ENCODE data around the gene GPR152. TPM values are rescaled to one million over a fixed set of nuclear protein-coding genes. Genes with fewer than 3 reads are reported as not detected.

Gene GPR152
- total RNA-seq, 1 donor = not detected

- TF ChIP-seq CTCF (IDR thresholded peaks at IDR 0.05; ENCODE audit: extremely low read depth, low read depth, low read length) = peak; percentile 35
- Histone ChIP-seq H3K4me3 (ENCODE audit: insufficient read depth, low read length) (no peak overlapping the region), H3K27ac (ENCODE audit: low read depth, low read length) (no peak overlapping the region), H3K36me3 (ENCODE audit: insufficient read depth, low read length) (peaks cover 13% of the 10 kb centered on the region), H2AFZ (ENCODE audit: low read length) (no peak overlapping the region), H3K27me3 (ENCODE audit: insufficient read depth, low read length) (no peaks in the 10 kb centered on the region), H3K4me2 (ENCODE audit: insufficient read depth, low read length) (no peak overlapping the region), H3K9me3 (ENCODE audit: low read depth, low read length) (no peaks in the 10 kb centered on the region), H3K79me2 (ENCODE audit: insufficient read depth, low read length) (peaks cover 18% of the 10 kb centered on the region), H3K4me1 (ENCODE audit: insufficient read depth, low read length) (peaks cover 7% of the 10 kb centered on the region), H4K20me1 (ENCODE audit: insufficient read depth, low read length) (peaks cover 10% of the 10 kb centered on the region)
- peak; percentile 96 for DNase-seq (ENCODE audit: insufficient read length, low spot score, missing footprints)
These were observed 13.0 kb downstream of the GPR152 start for GRCh38 chr11:67439321-67440228.

DNA sequence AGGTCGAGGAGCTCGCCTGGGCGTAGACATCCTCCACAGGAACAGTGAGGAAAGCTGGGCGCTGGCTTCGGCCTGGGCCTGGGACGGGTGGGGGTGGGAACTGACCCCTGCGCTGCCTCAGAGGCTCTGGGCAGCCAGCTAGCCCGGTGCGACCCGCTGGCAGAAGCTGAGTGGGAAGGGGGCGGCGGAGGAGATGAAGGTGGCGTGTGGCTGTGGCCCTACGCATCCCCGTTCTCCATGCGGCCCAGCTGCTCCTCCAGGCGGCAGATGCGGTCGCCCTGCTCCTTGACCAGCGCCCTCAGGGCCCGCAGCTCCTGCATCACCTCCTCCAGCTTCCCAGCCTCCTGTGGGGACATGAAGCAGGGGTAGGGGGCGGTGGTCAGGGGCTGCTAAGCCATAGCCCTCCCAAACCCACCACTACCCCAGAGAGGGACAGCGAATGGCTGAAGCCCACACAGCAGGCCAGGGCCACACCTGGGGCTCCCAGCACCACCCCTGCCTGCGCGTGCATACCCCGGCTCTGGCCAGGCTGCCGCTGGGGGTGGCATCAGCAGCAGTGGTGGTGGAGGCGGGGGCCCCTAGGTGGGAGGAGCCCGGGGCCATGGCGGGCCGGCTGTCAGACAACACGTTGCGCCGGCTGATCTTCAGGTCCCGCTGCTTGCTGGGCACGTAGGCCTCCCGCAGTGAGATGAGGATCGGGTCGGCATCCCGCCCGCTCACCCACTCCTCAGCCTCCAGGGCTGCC lies 14.2 kb downstream of the GPR152 start:
- Histone ChIP-seq H3K27ac (ENCODE audit: low read depth, low read length) (no peak overlapping the region), H3K27me3 (ENCODE audit: insufficient read depth, low read length) (no peaks in the 10 kb centered on the region), H2AFZ (ENCODE audit: low read length) (no peak overlapping the region), H3K79me2 (ENCODE audit: insufficient read depth, low read length) (peaks cover 18% of the 10 kb centered on the region), H3K4me1 (ENCODE audit: insufficient read depth, low read length) (peaks cover 7% of the 10 kb centered on the region), H3K4me3 (ENCODE audit: insufficient read depth, low read length) (no peak overlapping the region), H3K36me3 (ENCODE audit: insufficient read depth, low read length) (peaks cover 16% of the 10 kb centered on the region), H3K4me2 (ENCODE audit: insufficient read depth, low read length) (no peak overlapping the region), H3K9me3 (ENCODE audit: low read depth, low read length) (no peaks in the 10 kb centered on the region), H4K20me1 (ENCODE audit: insufficient read depth, low read length) (peaks cover 10% of the 10 kb centered on the region)
- TF ChIP-seq CTCF (IDR thresholded peaks at IDR 0.05; ENCODE audit: extremely low read depth, low read depth, low read length) = no peak
- DNase-seq (ENCODE audit: insufficient read length, low spot score, missing footprints) = no peak

DNA sequence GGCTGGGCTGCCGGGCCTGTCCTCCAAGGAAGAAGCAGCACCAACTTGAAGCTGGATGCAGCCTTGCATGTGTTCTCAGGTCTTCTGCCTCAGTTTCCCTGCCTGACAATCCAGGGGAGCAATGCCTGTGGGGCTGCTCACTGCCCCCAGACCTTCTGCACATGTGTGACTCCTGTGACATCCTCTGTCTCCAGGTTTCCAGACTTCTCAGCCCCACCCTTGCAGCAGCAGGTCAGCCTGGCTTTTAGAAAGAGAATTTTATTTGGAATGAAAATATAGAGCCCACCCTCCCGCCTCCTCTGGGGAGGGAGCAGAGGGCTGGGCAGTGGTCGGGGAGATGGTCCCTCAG lies 14.7 kb downstream of the GPR152 start:
- Histone ChIP-seq H3K79me2 (ENCODE audit: insufficient read depth, low read length) (peaks cover 15% of the 10 kb centered on the region), H3K27me3 (ENCODE audit: insufficient read depth, low read length) (no peaks in the 10 kb centered on the region), H3K4me3 (ENCODE audit: insufficient read depth, low read length) (no peak overlapping the region), H4K20me1 (ENCODE audit: insufficient read depth, low read length) (peaks cover 10% of the 10 kb centered on the region), H3K9me3 (ENCODE audit: low read depth, low read length) (no peaks in the 10 kb centered on the region), H2AFZ (ENCODE audit: low read length) (no peak overlapping the region), H3K4me1 (ENCODE audit: insufficient read depth, low read length) (peaks cover 7% of the 10 kb centered on the region), H3K4me2 (ENCODE audit: insufficient read depth, low read length) (no peak overlapping the region), H3K36me3 (ENCODE audit: insufficient read depth, low read length) (peaks cover 21% of the 10 kb centered on the region), H3K27ac (ENCODE audit: low read depth, low read length) (no peak overlapping the region)
- TF ChIP-seq CTCF (IDR thresholded peaks at IDR 0.05; ENCODE audit: extremely low read depth, low read depth, low read length) = no peak
- DNase-seq (ENCODE audit: insufficient read length, low spot score, missing footprints) = no peak
